ENCODE data around the gene NCKIPSD. TPM values are rescaled to one million over a fixed set of nuclear protein-coding genes. Genes with fewer than 3 reads are reported as not detected.

Gene NCKIPSD
- total RNA-seq, 1 donor from 2014 or later: 10.5 TPM

- Histone ChIP-seq H3K4me3 (ENCODE audit: low read depth, low read length) (no peak overlapping the region), H3K27me3 (ENCODE audit: control insufficient read depth, insufficient read depth, low read length) (no peaks in the 10 kb centered on the region), H3K36me3 (ENCODE audit: control insufficient read depth, insufficient read depth, low read length) (no peaks in the 10 kb centered on the region)
- DNase-seq (ENCODE audit: low read depth): no peak
- no peak for FAIRE-seq
- TF ChIP-seq CTCF (IDR thresholded peaks at IDR 0.05; ENCODE audit: insufficient read depth, low read length, severe bottlenecking): no peak
Measured at GRCh38 chr3:48651771-48652170, 33.9 kb downstream of the NCKIPSD start.

- no peak for DNase-seq (ENCODE audit: low read depth)
- TF ChIP-seq CTCF (IDR thresholded peaks at IDR 0.05; ENCODE audit: insufficient read depth, low read length, severe bottlenecking): no peak
- no peak for FAIRE-seq
Measured at GRCh38 chr3:48650723-48651122, 35.0 kb downstream of the NCKIPSD start.

GRCh38 chr3:48648188-48648850, 37.4 kb downstream of the NCKIPSD start:
- no peak for TF ChIP-seq CTCF (IDR thresholded peaks at IDR 0.05; ENCODE audit: insufficient read depth, low read length, severe bottlenecking)
- no peaks in the 10 kb centered on the region for H3K36me3 ChIP-seq (ENCODE audit: control insufficient read depth, insufficient read depth, low read length)
- no peak for DNase-seq (ENCODE audit: low read depth)
- FAIRE-seq: no peak
- no peak overlapping the region for H3K4me3 ChIP-seq (ENCODE audit: low read depth, low read length)
- no peaks in the 10 kb centered on the region for H3K27me3 ChIP-seq (ENCODE audit: control insufficient read depth, insufficient read depth, low read length)

More at GRCh38 chr3:48650723-48651122, 35.0 kb downstream of the NCKIPSD start:
- H3K27me3 ChIP-seq (ENCODE audit: control insufficient read depth, insufficient read depth, low read length): no peaks in the 10 kb centered on the region
- no peaks in the 10 kb centered on the region for H3K36me3 ChIP-seq (ENCODE audit: control insufficient read depth, insufficient read depth, low read length)
- no peak overlapping the region for H3K4me3 ChIP-seq (ENCODE audit: low read depth, low read length)

- no peak for DNase-seq (ENCODE audit: low read depth)
- Histone ChIP-seq H3K36me3 (ENCODE audit: control insufficient read depth, insufficient read depth, low read length) (no peaks in the 10 kb centered on the region), H3K4me3 (ENCODE audit: low read depth, low read length) (no peak overlapping the region), H3K27me3 (ENCODE audit: control insufficient read depth, insufficient read depth, low read length) (no peaks in the 10 kb centered on the region)
- TF ChIP-seq CTCF (IDR thresholded peaks at IDR 0.05; ENCODE audit: insufficient read depth, low read length, severe bottlenecking): no peak
- no peak for FAIRE-seq
Measured at GRCh38 chr3:48647714-48648113, 38.0 kb downstream of the NCKIPSD start.

GRCh38 chr3:48644898-48645760, 40.6 kb downstream of the NCKIPSD start:
- Histone ChIP-seq H3K36me3 (ENCODE audit: control insufficient read depth, insufficient read depth, low read length) (no peaks in the 10 kb centered on the region), H3K4me3 (ENCODE audit: low read depth, low read length) (no peak overlapping the region), H3K27me3 (ENCODE audit: control insufficient read depth, insufficient read depth, low read length) (no peaks in the 10 kb centered on the region)
- FAIRE-seq (no peak), DNase-seq (ENCODE audit: low read depth) (no peak)
- no peak for TF ChIP-seq CTCF (IDR thresholded peaks at IDR 0.05; ENCODE audit: insufficient read depth, low read length, severe bottlenecking)

Measured in bronchial epithelial cell (primary cell).